Chondrocyte (in vitro differentiated cells): ENCODE data around the gene ZNF784. TPM values are rescaled to one million over a fixed set of nuclear protein-coding genes. Genes with fewer than 3 reads are reported as not detected.
A peak's percentile ranks its signal among the peaks of the same experiment; 100 is the strongest.

ENCODE experiments used
- DNase-seq: peaks from one replicate; pipeline ENCODE4 v3.0.0; 2021; ENCODE audit warnings: mixed read lengths, low spot score
- H3K27ac Mint-ChIP-seq: one replicate; pipeline ENCODE4 v1.8.0; 2021; ENCODE audit warnings: mild to moderate bottlenecking, moderate library complexity, mixed read lengths; ENCODE audit not compliant: unreplicated experiment
- H3K27me3 Mint-ChIP-seq: 2 replicates; pipeline ENCODE4 v1.8.0; 2021; ENCODE audit warnings: low read depth, mixed read lengths
- H3K36me3 Mint-ChIP-seq: 2 replicates; pipeline ENCODE4 v1.8.0; 2021; ENCODE audit warnings: low read depth, mixed read lengths
- H3K4me1 Mint-ChIP-seq: 2 replicates; pipeline ENCODE4 v1.8.0; 2021; ENCODE audit warnings: low read depth, mild to moderate bottlenecking, mixed read lengths
- H3K4me3 Mint-ChIP-seq: one replicate; pipeline ENCODE4 v1.8.0; 2021; ENCODE audit warnings: mild to moderate bottlenecking, moderate library complexity, mixed read lengths; ENCODE audit not compliant: unreplicated experiment
- H3K9me3 Mint-ChIP-seq: 2 replicates; pipeline ENCODE4 v1.8.0; 2021; ENCODE audit warnings: low read depth, mixed read lengths
- total RNA-seq: library from RNA; stranded (reverse); gene quantifications from 3 replicates; pipeline ENCODE4 v1.2.1, GENCODE V29; 2021
- TF ChIP-seq, protein P1 (sequence below): fragments of 200-600 bp; sonication (generic); IDR thresholded peaks from 2 replicates; pipeline ENCODE4 v1.5.0; 2021; ENCODE audit warnings: antibody characterized with exemption, mild to moderate bottlenecking, moderate library complexity

ZNF784 gene
- total RNA-seq, 1 donor from 2014 or later, result 6.4 TPM

DNA sequence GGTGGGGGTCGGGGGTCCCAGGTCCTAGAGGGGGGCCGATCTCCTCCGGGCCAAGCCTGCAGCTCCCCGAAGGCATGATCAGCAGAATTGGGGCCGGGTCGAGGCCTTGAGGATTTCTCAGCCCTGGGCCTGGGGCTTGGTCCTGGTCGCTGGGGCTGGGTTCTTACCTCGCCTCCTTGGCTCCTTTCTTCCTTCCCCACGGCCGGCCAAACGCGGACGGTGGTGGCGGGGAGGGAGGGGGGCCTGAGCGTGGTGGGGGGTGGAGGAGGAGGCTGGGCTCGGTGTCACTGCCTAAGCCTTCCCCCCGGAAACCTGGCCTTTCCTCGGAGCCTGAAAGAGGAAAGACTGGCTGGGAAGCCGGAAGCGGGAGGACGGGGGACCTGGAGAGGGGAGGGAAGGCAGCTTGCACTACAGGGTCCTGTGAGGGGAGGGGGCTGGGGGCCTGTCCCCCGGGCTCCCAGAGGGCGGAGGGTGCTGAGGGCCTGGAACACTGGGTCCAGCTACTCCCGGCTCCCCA, 43.7 kb downstream of the ZNF784 start, which contains the start of gene ZNF579:
Gene ZNF579 (minus strand): TSS at position 221 of the 517 bp plus-strand sequence. CDS start 1,209 bp downstream, outside the sequence.
- Mint-ChIP-seq H3K4me3 (peak within 1 kb of the TSS; percentile 97), H3K27ac (peak within 1 kb of the TSS; percentile 93), H3K36me3 (peaks cover 15% of the 10 kb centered on the region), H3K4me1 (peaks cover 30% of the 10 kb centered on the region), H3K27me3 (no peaks in the 10 kb centered on the region), H3K9me3 (no peaks in the 10 kb centered on the region)
- no peak for DNase-seq
- TF ChIP-seq, protein P1, sequence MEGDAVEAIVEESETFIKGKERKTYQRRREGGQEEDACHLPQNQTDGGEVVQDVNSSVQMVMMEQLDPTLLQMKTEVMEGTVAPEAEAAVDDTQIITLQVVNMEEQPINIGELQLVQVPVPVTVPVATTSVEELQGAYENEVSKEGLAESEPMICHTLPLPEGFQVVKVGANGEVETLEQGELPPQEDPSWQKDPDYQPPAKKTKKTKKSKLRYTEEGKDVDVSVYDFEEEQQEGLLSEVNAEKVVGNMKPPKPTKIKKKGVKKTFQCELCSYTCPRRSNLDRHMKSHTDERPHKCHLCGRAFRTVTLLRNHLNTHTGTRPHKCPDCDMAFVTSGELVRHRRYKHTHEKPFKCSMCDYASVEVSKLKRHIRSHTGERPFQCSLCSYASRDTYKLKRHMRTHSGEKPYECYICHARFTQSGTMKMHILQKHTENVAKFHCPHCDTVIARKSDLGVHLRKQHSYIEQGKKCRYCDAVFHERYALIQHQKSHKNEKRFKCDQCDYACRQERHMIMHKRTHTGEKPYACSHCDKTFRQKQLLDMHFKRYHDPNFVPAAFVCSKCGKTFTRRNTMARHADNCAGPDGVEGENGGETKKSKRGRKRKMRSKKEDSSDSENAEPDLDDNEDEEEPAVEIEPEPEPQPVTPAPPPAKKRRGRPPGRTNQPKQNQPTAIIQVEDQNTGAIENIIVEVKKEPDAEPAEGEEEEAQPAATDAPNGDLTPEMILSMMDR, result no peak

GRCh38 chr19:55579766-55580621, 44.4 kb downstream of the ZNF784 start:
- Mint-ChIP-seq H3K4me3 (peak overlapping the region; percentile 97), H3K36me3 (peaks cover 15% of the 10 kb centered on the region), H3K27ac (peak overlapping the region; percentile 93), H3K9me3 (no peaks in the 10 kb centered on the region), H3K4me1 (peaks cover 24% of the 10 kb centered on the region), H3K27me3 (no peaks in the 10 kb centered on the region)
- TF ChIP-seq, protein P1, result no peak
- DNase-seq, result no peak

DNA sequence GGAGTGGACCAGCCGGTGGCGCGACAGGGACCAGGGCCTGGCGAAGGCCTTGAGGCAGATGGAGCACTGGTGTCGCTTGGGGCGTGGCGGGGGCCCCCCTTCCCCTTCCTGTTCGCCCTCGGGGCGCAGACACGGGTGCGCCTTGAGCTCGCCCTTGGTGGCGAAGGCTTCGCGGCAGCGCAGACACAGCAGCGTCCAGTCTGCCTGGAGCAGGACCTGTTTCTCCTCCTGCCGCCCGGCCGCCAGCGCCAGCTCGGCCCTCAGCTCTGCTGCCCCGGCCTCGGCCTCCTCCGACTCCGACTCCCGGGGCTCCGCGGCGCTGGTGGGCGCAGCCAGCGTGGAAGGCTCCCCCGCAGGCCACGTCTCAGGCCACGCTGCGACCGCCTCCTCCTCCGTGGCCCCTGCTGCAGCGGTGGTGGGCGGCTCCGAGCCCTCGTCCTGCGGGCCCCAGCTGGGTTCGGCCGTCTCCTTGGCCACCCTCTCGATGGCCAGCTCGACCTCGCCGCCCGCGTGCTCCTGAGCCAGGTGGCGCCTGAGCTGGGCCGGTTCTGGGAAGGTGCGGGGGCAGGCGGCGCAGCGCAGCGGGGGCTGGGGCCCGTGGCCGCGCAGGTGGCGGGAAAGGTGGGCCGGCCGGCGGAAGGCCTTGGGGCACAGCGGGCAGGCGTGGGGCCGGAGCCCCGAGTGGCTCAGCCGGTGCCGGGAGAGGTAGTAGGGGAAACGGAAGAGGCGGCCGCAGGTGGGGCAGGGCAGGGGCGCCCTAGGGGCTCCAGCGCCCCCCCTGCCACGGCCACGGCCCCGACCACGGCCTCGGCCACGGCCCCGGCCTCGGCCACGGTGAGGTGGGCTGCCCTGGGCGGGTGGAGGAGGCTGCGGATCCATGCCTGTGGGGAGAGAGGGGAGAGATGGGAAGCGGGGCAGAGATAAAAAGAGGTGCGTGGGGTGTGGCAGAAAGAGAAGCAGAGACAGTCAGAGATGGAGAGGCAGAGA, 45.3 kb downstream of the ZNF784 start:
- no peaks in the 10 kb centered on the region for H3K27me3 Mint-ChIP-seq
- TF ChIP-seq, protein P1, result no peak
- H3K4me1 Mint-ChIP-seq, result peaks cover 24% of the 10 kb centered on the region
- DNase-seq, result no peak
- peaks cover 15% of the 10 kb centered on the region for H3K36me3 Mint-ChIP-seq
- no peaks in the 10 kb centered on the region for H3K9me3 Mint-ChIP-seq
- peak overlapping the region; percentile 93 for H3K27ac Mint-ChIP-seq
- H3K4me3 Mint-ChIP-seq, result peak overlapping the region; percentile 97

DNA sequence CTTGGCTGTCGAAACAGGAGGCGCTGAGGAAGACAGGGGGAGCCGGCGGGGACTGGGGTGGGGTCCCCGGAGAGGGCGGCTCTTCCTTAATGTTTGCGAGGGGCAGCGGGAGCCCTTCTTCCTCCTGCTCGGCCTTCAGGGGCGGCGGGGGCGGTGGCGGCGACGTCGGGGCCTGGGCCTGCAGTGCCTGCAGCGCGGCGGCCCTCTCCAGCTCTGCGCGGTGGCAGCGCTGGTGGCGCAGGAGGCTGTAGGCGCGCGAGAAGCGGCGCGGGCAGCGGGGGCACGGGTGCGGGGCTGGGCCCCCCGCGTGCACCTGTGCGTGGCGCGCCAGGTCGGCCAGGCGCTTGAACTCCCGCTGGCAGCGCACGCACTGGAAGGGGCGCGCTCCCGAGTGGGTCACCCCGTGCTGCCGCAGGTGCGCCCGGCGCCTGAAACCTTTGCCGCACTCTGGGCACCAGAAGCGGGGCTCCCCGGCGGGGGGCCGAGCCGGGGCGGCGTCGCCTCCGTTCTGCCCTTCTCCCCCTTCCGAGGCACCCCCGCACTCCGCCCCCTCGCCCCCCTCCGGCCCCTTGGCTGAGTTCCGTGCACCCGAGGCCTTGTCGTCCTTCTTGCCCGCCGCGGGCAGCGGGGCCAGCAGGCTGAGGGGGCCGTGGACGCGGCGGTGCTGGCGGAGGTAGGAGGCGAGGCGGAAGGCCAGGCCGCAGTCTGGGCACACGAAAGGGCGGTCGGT, 46.2 kb downstream of the ZNF784 start:
- no peak for DNase-seq
- Mint-ChIP-seq H3K4me1 (peaks cover 24% of the 10 kb centered on the region), H3K9me3 (no peaks in the 10 kb centered on the region)

More for the DNA sequence above, 46.2 kb downstream of the ZNF784 start:
- Mint-ChIP-seq H3K4me3 (no peak overlapping the region), H3K36me3 (peaks cover 15% of the 10 kb centered on the region), H3K27me3 (no peaks in the 10 kb centered on the region), H3K27ac (no peak overlapping the region)
- TF ChIP-seq, protein P1, result no peak
